ENCODE data around the gene ERV3-1. TPM values are rescaled to one million over a fixed set of nuclear protein-coding genes. Genes with fewer than 3 reads are reported as not detected.

The ERV3-1 gene
- total RNA-seq, 4 donors from 2014 or later, result 11.0 to 34.1 (median 25.1) TPM

- H3K4me3 ChIP-seq (ENCODE audit: low read depth, poor library complexity, severe bottlenecking), result no peak overlapping the region
- 58 to 61% methylated on average over 1 of the region's 1 CpG for WGBS, 2 donors
- intact Hi-C loops (cut with DNase I; ENCODE audit: low total_unique reads), result no loop called here
- TF ChIP-seq POLR2A (IDR thresholded peaks at IDR 0.05) (no peak), CTCF (IDR thresholded peaks at IDR 0.05) (no peak)
- DNase-seq (ENCODE audit: low spot score in 2 of 2), result no peak
These were observed 1.9 kb downstream of the ERV3-1 start for GRCh38 chr7:65004575-65004974.

- intact Hi-C loops (cut with DNase I; ENCODE audit: low total_unique reads), result no loop called here
- no peak for DNase-seq (ENCODE audit: low spot score in 2 of 2)
- no peak overlapping the region for H3K4me3 ChIP-seq (ENCODE audit: low read depth, poor library complexity, severe bottlenecking)
- no peak for TF ChIP-seq CTCF (IDR thresholded peaks at IDR 0.05)
- TF ChIP-seq POLR2A (IDR thresholded peaks at IDR 0.05), result no peak
- 91 to 97% methylated on average over 2 of the region's 2 CpGs for WGBS, 2 donors
These were observed 3.4 kb downstream of the ERV3-1 start for GRCh38 chr7:65002972-65003585.

- no peak overlapping the region for H3K4me3 ChIP-seq (ENCODE audit: low read depth, poor library complexity, severe bottlenecking)
- peak in 1 of 2 donors; percentile 31 for DNase-seq (ENCODE audit: low spot score in 2 of 2)
- WGBS, 2 donors, result 0% methylated on average over 1 of the region's 1 CpG
- TF ChIP-seq POLR2A (IDR thresholded peaks at IDR 0.05) (no peak), CTCF (IDR thresholded peaks at IDR 0.05) (no peak)
- intact Hi-C loops (cut with DNase I; ENCODE audit: low total_unique reads), result no loop called here
These were observed 5.1 kb downstream of the ERV3-1 start for GRCh38 chr7:65001291-65001814.

GRCh38 chr7:64999165-65000004 lies 7.1 kb downstream of the ERV3-1 start:
- intact Hi-C loops (cut with DNase I; ENCODE audit: low total_unique reads), result no loop called here
- TF ChIP-seq POLR2A (IDR thresholded peaks at IDR 0.05) (no peak), CTCF (IDR thresholded peaks at IDR 0.05) (no peak)
- H3K4me3 ChIP-seq (ENCODE audit: low read depth, poor library complexity, severe bottlenecking), result no peak overlapping the region
- no peak for DNase-seq (ENCODE audit: low spot score in 2 of 2)
- 78 to 90% methylated on average over 11 of the region's 11 CpGs for WGBS, 2 donors

- intact Hi-C loops (cut with DNase I; ENCODE audit: low total_unique reads), result no loop called here
- H3K4me3 ChIP-seq (ENCODE audit: low read depth, poor library complexity, severe bottlenecking), result no peak overlapping the region
- no peak for DNase-seq (ENCODE audit: low spot score in 2 of 2)
- WGBS, 2 donors, result 95 to 99% methylated on average over 7 of the region's 7 CpGs
- no peak for TF ChIP-seq CTCF (IDR thresholded peaks at IDR 0.05)
- TF ChIP-seq POLR2A (IDR thresholded peaks at IDR 0.05), result no peak
These were observed 7.7 kb downstream of the ERV3-1 start for GRCh38 chr7:64998865-64999164.
